Effector memory CD4-positive, alpha-beta T cell (primary cell): ENCODE results near the gene SFN.

Experiments used
- DNase-seq, 3 donors: peaks; one replicate each; pipeline ENCODE4 v3.0.0-alpha.2; 2020
- H3K27ac ChIP-seq: 2 replicates; pipeline ENCODE4 v1.7.0; 2013; ENCODE audit warnings: mild to moderate bottlenecking, low read length, moderate library complexity; ENCODE audit not compliant: insufficient read depth, poor library complexity, severe bottlenecking
- H3K27me3 ChIP-seq: replicated peaks from 2 replicates; pipeline ENCODE4 v1.7.0; 2013; ENCODE audit warnings: mild to moderate bottlenecking, low read length; ENCODE audit not compliant: insufficient read depth, control insufficient read depth, poor library complexity, severe bottlenecking
- H3K36me3 ChIP-seq: 2 replicates; pipeline ENCODE4 v1.7.0; 2013; ENCODE audit warnings: mild to moderate bottlenecking, low read length, moderate library complexity; ENCODE audit not compliant: control insufficient read depth, insufficient read depth
- H3K4me1 ChIP-seq: 2 replicates; pipeline ENCODE4 v1.7.0; 2013; ENCODE audit warnings: low read length, mild to moderate bottlenecking; ENCODE audit not compliant: control insufficient read depth, insufficient read depth, poor library complexity, severe bottlenecking
- H3K4me3 ChIP-seq: 2 replicates; pipeline ENCODE4 v1.7.0; 2013; ENCODE audit warnings: low read length, low read depth, mild to moderate bottlenecking; ENCODE audit not compliant: insufficient read depth, poor library complexity, severe bottlenecking
- H3K9me3 ChIP-seq: 2 replicates; pipeline ENCODE4 v1.7.0; 2013; ENCODE audit warnings: mild to moderate bottlenecking, low read length, moderate library complexity; ENCODE audit not compliant: control insufficient read depth

Gene SFN

DNA sequence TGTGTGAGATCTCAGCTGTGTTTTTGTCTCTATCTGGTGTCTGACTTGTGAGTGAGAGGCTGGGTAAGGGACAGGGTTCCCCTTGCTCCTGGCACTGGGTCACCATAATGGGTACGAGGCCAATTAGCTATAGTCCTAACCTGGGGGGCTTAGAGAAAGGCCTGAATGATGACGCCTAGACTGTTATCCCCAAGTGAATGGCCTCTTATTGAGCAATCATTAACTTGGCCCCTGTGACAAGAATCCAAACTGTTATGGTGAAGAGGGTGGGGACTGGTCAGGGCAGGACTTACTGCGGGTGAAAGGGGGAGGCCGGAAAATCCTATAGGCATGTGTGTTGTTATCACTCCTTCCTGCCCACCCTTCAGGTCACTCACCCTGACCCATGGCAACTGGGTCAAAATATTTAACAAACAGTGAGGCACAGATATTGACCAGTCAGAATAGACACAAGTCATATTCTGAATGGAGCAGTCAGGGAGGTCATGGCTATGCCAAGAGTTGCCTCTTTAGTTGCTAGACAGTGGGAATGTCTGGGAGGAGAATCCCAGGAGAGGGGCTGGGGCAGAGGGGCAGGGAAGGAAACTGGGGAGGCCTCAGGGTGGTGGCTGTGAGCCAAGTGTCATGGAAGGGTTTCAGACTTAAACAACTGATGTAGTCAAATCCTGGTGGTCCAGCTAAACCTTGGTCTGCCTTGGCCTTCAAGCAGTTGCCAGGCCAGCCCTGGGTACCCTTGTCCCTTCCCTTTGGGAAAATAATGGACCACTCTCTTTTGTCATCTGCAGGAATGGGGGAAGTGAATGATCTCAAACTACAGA is 47.6 kb downstream of the SFN start:
- Histone ChIP-seq H3K4me3 (no peak overlapping the region), H3K4me1 (no peaks in the 10 kb centered on the region), H3K27ac (no peak overlapping the region), H3K27me3 (no peaks in the 10 kb centered on the region), H3K9me3 (no peaks in the 10 kb centered on the region), H3K36me3 (no peaks in the 10 kb centered on the region)
- no peak for DNase-seq

- DNase-seq = no peak
- Histone ChIP-seq H3K36me3 (no peaks in the 10 kb centered on the region), H3K4me1 (no peaks in the 10 kb centered on the region), H3K27me3 (no peaks in the 10 kb centered on the region), H3K4me3 (no peak overlapping the region), H3K9me3 (no peaks in the 10 kb centered on the region), H3K27ac (no peak overlapping the region)
Measured at GRCh38 chr1:26911399-26912146, 48.6 kb downstream of the SFN start.

DNA sequence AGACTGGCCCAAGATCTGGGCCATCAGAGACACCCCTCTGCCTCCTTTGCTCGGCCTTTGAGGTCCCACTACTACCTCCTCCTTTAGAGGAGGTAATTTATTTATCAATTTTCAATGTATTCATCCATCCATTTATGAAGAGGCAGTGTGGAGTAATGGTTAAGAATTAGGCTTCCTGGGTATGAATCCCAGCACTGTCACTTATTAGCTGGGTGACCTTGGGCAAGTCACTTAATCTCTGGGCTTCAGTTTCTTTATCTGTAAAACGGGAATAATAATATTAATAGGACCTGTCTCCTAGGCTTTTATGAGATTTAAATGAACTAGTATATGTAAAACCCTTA is 49.2 kb downstream of the SFN start:
- H3K36me3 ChIP-seq = no peaks in the 10 kb centered on the region
- no peaks in the 10 kb centered on the region for H3K27me3 ChIP-seq
- no peak overlapping the region for H3K4me3 ChIP-seq
- no peaks in the 10 kb centered on the region for H3K4me1 ChIP-seq
- no peak for DNase-seq
- H3K27ac ChIP-seq = no peak overlapping the region
- H3K9me3 ChIP-seq = no peaks in the 10 kb centered on the region

DNA sequence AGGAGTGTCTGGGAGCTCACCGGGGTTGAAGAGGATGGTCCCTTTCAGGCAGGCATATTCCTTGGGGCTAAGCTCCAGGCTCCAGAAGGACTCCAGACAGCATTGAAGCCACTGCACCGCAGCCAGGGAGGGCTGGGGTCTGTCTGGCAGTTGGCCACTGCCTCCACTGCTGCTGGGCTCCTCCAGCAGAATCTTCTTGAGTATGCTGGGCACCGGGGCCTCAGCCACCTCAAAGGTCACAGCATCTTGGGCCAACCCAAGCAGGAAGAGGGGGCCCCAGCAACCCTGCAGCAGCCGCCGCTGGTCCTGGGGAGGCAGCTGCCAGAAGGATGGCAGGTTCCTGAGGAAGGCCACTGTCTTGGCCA is 50.4 kb downstream of the SFN start:
- H3K4me1 ChIP-seq = no peaks in the 10 kb centered on the region
- no peaks in the 10 kb centered on the region for H3K27me3 ChIP-seq
- no peak overlapping the region for H3K4me3 ChIP-seq
- no peaks in the 10 kb centered on the region for H3K9me3 ChIP-seq
- H3K36me3 ChIP-seq = no peaks in the 10 kb centered on the region
- DNase-seq = no peak
- no peak overlapping the region for H3K27ac ChIP-seq
